Esophagus muscularis mucosa (tissue), 4 donors: ENCODE data around the gene ASB1. TPM values are rescaled to one million over a fixed set of nuclear protein-coding genes. Genes with fewer than 3 reads are reported as not detected.

Source experiments
- DNase-seq: peaks from one replicate; pipeline ENCODE4 v3.0.0-alpha.2; 2017; ENCODE audit errors: extremely low spot score
- H3K27ac ChIP-seq, 4 donors: fragments of 200-600 bp; sonication (generic); replicated peaks in 1 of 4; 1 replicate in 3 of 4; 2 replicates in 1 of 4; pipeline ENCODE4 v1.5.1; 2016 to 2019; ENCODE audit warnings: mild to moderate bottlenecking in 1 of 4
- H3K27me3 ChIP-seq, 4 donors: fragments of 200-600 bp; sonication (generic); one replicate each; pipeline versions ENCODE4 v1.5.1 to v1.6.0; 2016 to 2019
- H3K36me3 ChIP-seq, 4 donors: fragments of 200-600 bp; sonication (generic); one replicate each; pipeline ENCODE4 v1.5.1; 2016 to 2019
- H3K4me1 ChIP-seq, 4 donors: fragments of 200-600 bp; sonication (generic); one replicate each; pipeline ENCODE4 v1.5.1; 2016 to 2019
- H3K4me3 ChIP-seq, 4 donors: fragments of 200-600 bp; sonication (generic); 1 replicate in 2 of 4; 2 replicates in 2 of 4; pipeline ENCODE4 v1.5.1; 2016 to 2019; ENCODE audit warnings: mild to moderate bottlenecking in 4 of 4, moderate library complexity in 1 of 4
- H3K9me3 ChIP-seq, 4 donors: fragments of 200-600 bp; sonication (generic); 1 replicate in 3 of 4; 2 replicates in 1 of 4; pipeline ENCODE4 v1.5.1; 2016 to 2019
- EP300 ChIP-seq: sonication (generic); formaldehyde crosslinking; IDR thresholded peaks from one replicate; pipeline ENCODE4 v1.6.1; 2017; ENCODE audit warnings: antibody characterized with exemption
- POLR2A ChIP-seq: fragments of 450-650 bp; IDR thresholded peaks from one replicate; pipeline ENCODE4 v1.6.1; 2017; ENCODE audit warnings: antibody characterized with exemption, moderate library complexity, mild to moderate bottlenecking, low read depth
- POLR2AphosphoS5 ChIP-seq, 2 donors: sonication (generic); formaldehyde crosslinking; IDR thresholded peaks; one replicate each; pipeline ENCODE4 v1.6.1; 2017; ENCODE audit warnings: antibody characterized with exemption in 2 of 2
- WGBS: methylation state at CpG from one replicate; pipeline ENCODE4 v1.1.5; 2018; 5-methylcytosine and 5-hydroxymethylcytosine counted together
- intact Hi-C: fragments of 100-400 bp; cut with DNase I; formaldehyde crosslinking; loops from one replicate; pipeline ENCODE4 v1.15.1; 2023
- total RNA-seq, 4 donors: library from RNA; depleted of rRNA; stranded (reverse); fragments of >200 nt; gene quantifications; one replicate each; pipeline versions ENCODE4 v1.1.0 to v1.2.1, GENCODE V29; 2016
- TF ChIP-seq, protein P1 (sequence below), 3 experiments: fragments of 200-600 bp in 2 of 3; fragments of 450-650 bp in 1 of 3; sonication (generic) in 2 of 3; IDR thresholded peaks; one replicate each; pipeline ENCODE4 v1.5.1; 2017 to 2019; ENCODE audit warnings: antibody characterized with exemption in 3 of 3, mild to moderate bottlenecking in 2 of 3, moderate library complexity in 1 of 3

ASB1 gene
- total RNA-seq, 4 donors from 2014 or later = 19.9 to 42.1 (median 33.9) TPM

DNA sequence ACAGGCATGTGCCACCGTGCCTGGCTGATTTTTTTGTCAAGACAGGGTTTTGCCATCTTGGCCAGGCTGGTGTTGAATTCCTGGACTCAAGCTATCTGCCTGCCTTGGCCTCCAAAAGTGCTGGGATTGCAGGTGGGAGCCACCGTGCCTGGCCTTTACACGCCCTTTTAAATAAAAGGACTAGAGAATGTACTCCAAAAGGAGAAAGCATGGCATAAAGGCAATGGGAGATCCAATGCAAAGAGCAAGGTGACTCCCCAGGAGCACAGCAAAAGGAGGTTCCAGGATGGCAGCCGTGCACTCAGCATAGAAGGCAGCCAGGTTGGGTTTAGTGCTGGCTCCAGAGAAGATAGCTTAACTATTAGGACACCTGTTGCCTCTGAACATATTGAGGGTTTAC is 27.1 kb downstream of the ASB1 start:
- WGBS = 90% methylated on average over 4 of the region's 4 CpGs
- intact Hi-C loops = no loop called here
- no peak for TF ChIP-seq POLR2AphosphoS5 (IDR thresholded peaks at IDR 0.05)
- TF ChIP-seq, protein P1, sequence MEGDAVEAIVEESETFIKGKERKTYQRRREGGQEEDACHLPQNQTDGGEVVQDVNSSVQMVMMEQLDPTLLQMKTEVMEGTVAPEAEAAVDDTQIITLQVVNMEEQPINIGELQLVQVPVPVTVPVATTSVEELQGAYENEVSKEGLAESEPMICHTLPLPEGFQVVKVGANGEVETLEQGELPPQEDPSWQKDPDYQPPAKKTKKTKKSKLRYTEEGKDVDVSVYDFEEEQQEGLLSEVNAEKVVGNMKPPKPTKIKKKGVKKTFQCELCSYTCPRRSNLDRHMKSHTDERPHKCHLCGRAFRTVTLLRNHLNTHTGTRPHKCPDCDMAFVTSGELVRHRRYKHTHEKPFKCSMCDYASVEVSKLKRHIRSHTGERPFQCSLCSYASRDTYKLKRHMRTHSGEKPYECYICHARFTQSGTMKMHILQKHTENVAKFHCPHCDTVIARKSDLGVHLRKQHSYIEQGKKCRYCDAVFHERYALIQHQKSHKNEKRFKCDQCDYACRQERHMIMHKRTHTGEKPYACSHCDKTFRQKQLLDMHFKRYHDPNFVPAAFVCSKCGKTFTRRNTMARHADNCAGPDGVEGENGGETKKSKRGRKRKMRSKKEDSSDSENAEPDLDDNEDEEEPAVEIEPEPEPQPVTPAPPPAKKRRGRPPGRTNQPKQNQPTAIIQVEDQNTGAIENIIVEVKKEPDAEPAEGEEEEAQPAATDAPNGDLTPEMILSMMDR (IDR thresholded peaks at IDR 0.05) = no peak
- TF ChIP-seq POLR2A = no peak
- TF ChIP-seq EP300 = no peak
- Histone ChIP-seq H3K4me3 (no peak overlapping the region), H3K27me3 (no peaks in the 10 kb centered on the region), H3K36me3 (peaks cover 0 to 37% (median 13%) of the 10 kb centered on the region in 4 donors), H3K9me3 (peaks cover 0 to 14% (median 3%) of the 10 kb centered on the region in 4 donors), H3K4me1 (peaks cover 25 to 36% (median 29%) of the 10 kb centered on the region in 4 donors), H3K27ac (no peak overlapping the region)
- DNase-seq = no peak

DNA sequence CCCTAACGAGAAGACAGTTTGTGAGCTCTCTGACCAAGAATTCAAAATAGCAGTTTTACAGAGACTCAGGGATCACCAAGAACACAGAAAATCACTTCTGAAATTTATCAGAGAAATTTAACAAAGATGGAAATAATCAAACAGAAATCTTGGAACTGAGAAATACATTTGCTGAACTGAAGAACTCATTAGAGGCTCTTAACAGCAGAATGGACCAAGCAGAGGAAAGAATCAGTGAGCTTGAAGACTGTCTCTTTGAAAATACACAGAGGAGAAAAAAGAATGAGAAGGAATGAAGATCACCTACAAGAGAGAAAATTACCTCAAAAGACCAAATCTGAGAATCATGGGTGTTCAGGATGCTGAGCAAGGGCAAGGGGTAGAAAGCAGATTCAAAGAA is 29.7 kb downstream of the ASB1 start:
- Histone ChIP-seq H3K27ac (no peak overlapping the region), H3K36me3 (peaks cover 0 to 16% (median 7%) of the 10 kb centered on the region in 4 donors), H3K4me3 (no peak overlapping the region), H3K27me3 (no peaks in the 10 kb centered on the region), H3K4me1 (peaks cover 20 to 22% (median 21%) of the 10 kb centered on the region in 4 donors), H3K9me3 (peaks cover 0 to 14% (median 3%) of the 10 kb centered on the region in 4 donors)
- TF ChIP-seq POLR2A (no peak), EP300 (no peak), POLR2AphosphoS5 (IDR thresholded peaks at IDR 0.05) (no peak)
- TF ChIP-seq, protein P1 (IDR thresholded peaks at IDR 0.05) = no peak
- intact Hi-C loops = no loop called here
- DNase-seq = no peak
- WGBS = 96% methylated on average over 1 of the region's 1 CpG

DNA sequence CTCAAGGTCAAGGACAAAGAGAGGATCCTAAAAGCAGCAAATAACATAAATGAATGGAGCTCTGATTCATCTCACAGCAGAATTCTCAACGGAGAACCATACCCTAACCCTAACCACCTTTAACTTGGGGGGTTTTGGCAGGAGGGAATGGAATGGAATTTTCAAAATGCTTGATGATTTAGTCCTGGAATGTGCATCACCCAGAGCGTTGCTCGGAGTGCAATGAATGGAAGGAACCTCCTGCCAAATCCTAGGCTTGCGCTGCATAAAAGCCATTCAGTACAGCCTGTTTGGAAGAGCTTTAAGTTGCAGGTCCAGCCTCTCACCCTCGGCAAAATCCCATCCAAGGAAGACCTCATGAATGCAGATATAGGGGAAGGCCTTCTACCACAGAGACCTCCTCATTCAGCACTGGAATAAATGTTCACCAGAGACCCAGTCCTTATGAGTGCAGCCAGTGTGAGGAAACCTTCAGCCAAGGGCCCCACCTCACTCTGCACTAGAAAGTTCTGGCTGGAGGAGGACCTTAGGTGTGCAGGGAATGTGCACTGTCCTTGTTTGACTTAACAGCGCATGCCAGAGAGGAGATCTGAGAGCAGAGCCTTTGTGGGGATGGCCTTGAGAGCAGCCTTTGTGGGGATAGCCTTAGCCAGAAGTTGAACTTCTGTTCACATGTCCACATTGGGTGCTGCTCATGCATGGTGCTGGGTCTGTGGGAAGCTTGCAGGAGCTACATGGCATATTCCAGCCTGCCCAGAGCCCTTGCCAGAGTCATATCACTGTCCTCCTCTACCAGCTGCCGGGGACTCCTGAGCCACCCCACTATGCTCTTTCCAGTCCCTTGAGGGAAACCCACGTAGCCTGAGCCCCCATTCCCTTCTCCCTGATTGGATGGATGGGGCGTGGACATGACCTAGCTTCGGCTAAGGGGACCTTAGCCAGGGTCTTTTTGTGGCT is 30.5 kb downstream of the ASB1 start:
- no peak for DNase-seq
- H3K9me3 ChIP-seq = peaks cover 0 to 14% (median 3%) of the 10 kb centered on the region in 4 donors
- no peak overlapping the region for H3K4me3 ChIP-seq
- peaks cover 18 to 22% (median 19%) of the 10 kb centered on the region in 4 donors for H3K4me1 ChIP-seq
- TF ChIP-seq POLR2AphosphoS5 (IDR thresholded peaks at IDR 0.05) = no peak
- TF ChIP-seq POLR2A = no peak
- no peak for TF ChIP-seq EP300
- TF ChIP-seq, protein P1 (IDR thresholded peaks at IDR 0.05) = no peak
- no peaks in the 10 kb centered on the region for H3K27me3 ChIP-seq
- H3K36me3 ChIP-seq = peaks cover 0 to 8% (median 3%) of the 10 kb centered on the region in 4 donors
- no peak overlapping the region for H3K27ac ChIP-seq
- WGBS = 88% methylated on average over 10 of the region's 10 CpGs
- intact Hi-C loops = no loop called here

DNA sequence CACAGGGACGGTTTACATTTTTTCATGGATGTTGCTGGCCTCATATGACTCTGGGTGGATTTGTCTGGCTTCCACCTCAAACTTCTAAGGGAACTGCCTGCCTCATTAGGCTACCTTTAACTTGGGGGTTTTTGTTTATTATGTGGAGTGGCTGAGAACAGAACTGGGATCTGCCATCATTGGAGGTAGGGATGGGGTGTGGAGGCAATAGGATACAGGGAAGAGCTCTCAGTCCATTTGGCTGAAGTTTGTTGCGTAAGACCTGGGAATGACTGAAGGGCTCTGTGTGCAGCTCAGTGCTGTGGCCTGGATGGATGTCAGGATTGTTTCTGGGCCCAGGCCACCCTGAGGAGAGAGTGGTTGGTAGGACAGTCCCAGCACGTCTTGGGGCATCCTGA is 31.2 kb downstream of the ASB1 start:
- Histone ChIP-seq H3K9me3 (peaks cover 0 to 14% (median 3%) of the 10 kb centered on the region in 4 donors), H3K27ac (peak overlapping the region in 1 of 4 donors; percentile 62), H3K27me3 (no peaks in the 10 kb centered on the region), H3K4me1 (peaks cover 18 to 22% (median 19%) of the 10 kb centered on the region in 4 donors), H3K36me3 (peaks cover 0 to under 1% (median 0%) of the 10 kb centered on the region in 4 donors), H3K4me3 (no peak overlapping the region)
- intact Hi-C loops = no loop called here
- DNase-seq = no peak
- WGBS = 86% methylated on average over 2 of the region's 3 CpGs
- no peak for TF ChIP-seq POLR2AphosphoS5 (IDR thresholded peaks at IDR 0.05)
- no peak for TF ChIP-seq POLR2A
- no peak for TF ChIP-seq EP300
- TF ChIP-seq, protein P1 (IDR thresholded peaks at IDR 0.05) = no peak
